ENCODE data around the gene SLC22A17.

The SLC22A17 gene

GRCh38 chr14:23381871-23382270, 29.2 kb upstream of the SLC22A17 start:
- DNase-seq (ENCODE audit: low spot score): no peak

GRCh38 chr14:23380976-23381375, 28.3 kb upstream of the SLC22A17 start:
- DNase-seq (ENCODE audit: low spot score): no peak

GRCh38 chr14:23380197-23380914, 27.7 kb upstream of the SLC22A17 start:
- DNase-seq (ENCODE audit: low spot score): peak; percentile 24

- peak; percentile 50 for DNase-seq (ENCODE audit: low spot score)
These were observed 26.9 kb upstream of the SLC22A17 start for GRCh38 chr14:23379366-23380196.

- no peak for DNase-seq (ENCODE audit: low spot score)
These were observed 26.0 kb upstream of the SLC22A17 start for GRCh38 chr14:23378612-23379220.

GRCh38 chr14:23377573-23378563, 25.2 kb upstream of the SLC22A17 start:
- no peak for DNase-seq (ENCODE audit: low spot score)

- no peak for DNase-seq (ENCODE audit: low spot score)
These were observed 24.5 kb upstream of the SLC22A17 start for GRCh38 chr14:23377198-23377550.

GRCh38 chr14:23376482-23377197, 24.0 kb upstream of the SLC22A17 start, which contains the start of gene CMTM5:
Gene CMTM5 (plus strand): TSS chr14:23377046. CDS start chr14:23377252, 206 bp downstream.
- DNase-seq (ENCODE audit: low spot score): peak; percentile 99

GRCh38 chr14:23375527-23376251, 23.0 kb upstream of the SLC22A17 start:
- DNase-seq (ENCODE audit: low spot score): no peak

GRCh38 chr14:23373041-23373440, 20.4 kb upstream of the SLC22A17 start:
- no peak for DNase-seq (ENCODE audit: low spot score)

- no peak for DNase-seq (ENCODE audit: low spot score)
These were observed 19.8 kb upstream of the SLC22A17 start, which contains the start of gene IL25 for GRCh38 chr14:23372509-23372908. Gene IL25 (plus strand): TSS chr14:23372809.

- DNase-seq (ENCODE audit: low spot score): no peak
These were observed 19.2 kb upstream of the SLC22A17 start for GRCh38 chr14:23371865-23372264.

GRCh38 chr14:23370221-23370620, 17.5 kb upstream of the SLC22A17 start:
- DNase-seq (ENCODE audit: low spot score): no peak

- DNase-seq (ENCODE audit: low spot score): peak; percentile 84
These were observed 13.8 kb upstream of the SLC22A17 start for GRCh38 chr14:23366426-23366921.

GRCh38 chr14:23365732-23366425, 13.2 kb upstream of the SLC22A17 start:
- DNase-seq (ENCODE audit: low spot score): peak; percentile 84

GRCh38 chr14:23365036-23365731, 12.5 kb upstream of the SLC22A17 start, which contains the start of gene EFS:
Gene EFS (minus strand): TSS chr14:23365172. CDS start chr14:23365025, 147 bp downstream.
- peak; percentile 67 for DNase-seq (ENCODE audit: low spot score)

- peak; percentile 92 for DNase-seq (ENCODE audit: low spot score)
These were observed 11.7 kb upstream of the SLC22A17 start for GRCh38 chr14:23364164-23365035.

GRCh38 chr14:23362200-23362599, 9.5 kb upstream of the SLC22A17 start:
- DNase-seq (ENCODE audit: low spot score): peak; percentile 41
